ENCODE data around the gene ARHGEF5.
A peak's percentile ranks its signal among the peaks of the same experiment; 100 is the strongest.
"Not testable (repeated sequence)": the region's sequence is repeated elsewhere in the genome, so short reads cannot be mapped to it uniquely, and the experiment has no call there.

ARHGEF5 gene

GRCh38 chr7:144355176-144355822 lies at the start of gene ARHGEF5:
Gene ARHGEF5 (plus strand): TSS chr7:144355402. CDS start chr7:144362670, 7,268 bp downstream.
- not testable (repeated sequence) for DNase-seq (ENCODE audit: low spot score)

- not testable (repeated sequence) for DNase-seq (ENCODE audit: low spot score)
Observed at GRCh38 chr7:144309702-144310101, 45.5 kb upstream of the ARHGEF5 start.

GRCh38 chr7:144311218-144311617 lies 44.0 kb upstream of the ARHGEF5 start:
- not testable (repeated sequence) for DNase-seq (ENCODE audit: low spot score)

- not testable (repeated sequence) for DNase-seq (ENCODE audit: low spot score)
Observed at GRCh38 chr7:144311872-144312469, 43.2 kb upstream of the ARHGEF5 start, which contains the start of gene OR2A1. Gene OR2A1 (plus strand): TSS chr7:144312419. CDS start chr7:144318125, 5,706 bp downstream.

GRCh38 chr7:144317537-144317936 lies 37.7 kb upstream of the ARHGEF5 start:
- not testable (repeated sequence) for DNase-seq (ENCODE audit: low spot score)

GRCh38 chr7:144319547-144319946 lies 35.7 kb upstream of the ARHGEF5 start:
- not testable (repeated sequence) for DNase-seq (ENCODE audit: low spot score)

- DNase-seq (ENCODE audit: low spot score) = not testable (repeated sequence)
Observed at GRCh38 chr7:144321677-144322206, 33.5 kb upstream of the ARHGEF5 start.

- not testable (repeated sequence) for DNase-seq (ENCODE audit: low spot score)
Observed at GRCh38 chr7:144323359-144323758, 31.8 kb upstream of the ARHGEF5 start.

GRCh38 chr7:144325868-144326267 lies 29.3 kb upstream of the ARHGEF5 start:
- not testable (repeated sequence) for DNase-seq (ENCODE audit: low spot score)

- not testable (repeated sequence) for DNase-seq (ENCODE audit: low spot score)
Observed at GRCh38 chr7:144330044-144330443, 25.2 kb upstream of the ARHGEF5 start.

- DNase-seq (ENCODE audit: low spot score) = not testable (repeated sequence)
Observed at GRCh38 chr7:144331221-144331995, 23.8 kb upstream of the ARHGEF5 start.

GRCh38 chr7:144331996-144332288 lies 23.3 kb upstream of the ARHGEF5 start:
- DNase-seq (ENCODE audit: low spot score) = not testable (repeated sequence)

- not testable (repeated sequence) for DNase-seq (ENCODE audit: low spot score)
Observed at GRCh38 chr7:144348625-144349024, 6.6 kb upstream of the ARHGEF5 start.

GRCh38 chr7:144351667-144352066 lies 3.5 kb upstream of the ARHGEF5 start:
- DNase-seq (ENCODE audit: low spot score) = not testable (repeated sequence)

GRCh38 chr7:144356185-144356584 lies 983 bp downstream of the ARHGEF5 start:
- DNase-seq (ENCODE audit: low spot score) = not testable (repeated sequence)

- peak; percentile 6 for DNase-seq (ENCODE audit: low spot score)
Observed at GRCh38 chr7:144356860-144357259, 1.7 kb downstream of the ARHGEF5 start.

GRCh38 chr7:144362061-144362460 lies 6.9 kb downstream of the ARHGEF5 start:
- not testable (repeated sequence) for DNase-seq (ENCODE audit: low spot score)

- not testable (repeated sequence) for DNase-seq (ENCODE audit: low spot score)
Observed at GRCh38 chr7:144365523-144365922, 10.3 kb downstream of the ARHGEF5 start.

GRCh38 chr7:144367250-144367649 lies 12.0 kb downstream of the ARHGEF5 start:
- DNase-seq (ENCODE audit: low spot score) = not testable (repeated sequence)

- DNase-seq (ENCODE audit: low spot score) = not testable (repeated sequence)
Observed at GRCh38 chr7:144369221-144369620, 14.0 kb downstream of the ARHGEF5 start.

GRCh38 chr7:144378651-144379050 lies 23.4 kb downstream of the ARHGEF5 start:
- peak; percentile 15 for DNase-seq (ENCODE audit: low spot score)

- peak; percentile 55 for DNase-seq (ENCODE audit: low spot score)
Observed at GRCh38 chr7:144379776-144380384, 24.7 kb downstream of the ARHGEF5 start.
